ENCODE measurements around the gene LRRC15.

The LRRC15 gene

GRCh38 chr3:194404365-194405140 lies 35.0 kb upstream of the LRRC15 start:
- no peak overlapping the region for H3K4me2 ChIP-seq (ENCODE audit: low read length)
- no peak overlapping the region for H3K18ac ChIP-seq (ENCODE audit: low read length)
- no peaks in the 10 kb centered on the region for H3K27me3 ChIP-seq (ENCODE audit: insufficient read depth, low read length)
- H4K8ac ChIP-seq (ENCODE audit: low read depth, low read length) = no peak overlapping the region
- H2BK5ac ChIP-seq (ENCODE audit: low read depth, low read length, poor library complexity) = no peak overlapping the region
- H3K27ac ChIP-seq (ENCODE audit: low read depth, low read length) = no peak overlapping the region
- peak in 1 of 2 donors; percentile 85 for DNase-seq
- no peaks in the 10 kb centered on the region for H3K79me2 ChIP-seq (ENCODE audit: control insufficient read depth, insufficient read depth, low read length, poor library complexity)
- H3K4ac ChIP-seq (ENCODE audit: low read depth, low read length) = no peak overlapping the region
- H3K4me3 ChIP-seq (ENCODE audit: low read depth, low read length) = no peak overlapping the region
- no peak overlapping the region for H3K9ac ChIP-seq (ENCODE audit: low read length)
- H3K23ac ChIP-seq (ENCODE audit: low read length) = no peak overlapping the region
- no peak overlapping the region for H4K91ac ChIP-seq (ENCODE audit: low read depth, low read length)
- H4K12ac ChIP-seq (ENCODE audit: low read depth, low read length) = no peak overlapping the region
- no peak overlapping the region for H2BK12ac ChIP-seq (ENCODE audit: low read length)
- WGBS (ENCODE audit: extremely low coverage, insufficient coverage, insufficient read length) = 100% methylated on average over 1 of the region's 10 CpGs
- H2BK120ac ChIP-seq (ENCODE audit: insufficient read depth, low read length, poor library complexity) = no peak overlapping the region
- no peaks in the 10 kb centered on the region for H3K9me3 ChIP-seq (ENCODE audit: insufficient read depth, low read depth, low read length)
- no peaks in the 10 kb centered on the region for H3K79me1 ChIP-seq (ENCODE audit: low read length)
- no peak overlapping the region for H3K14ac ChIP-seq (ENCODE audit: low read length)
- no peak overlapping the region for H2AK5ac ChIP-seq (ENCODE audit: low read length)
- H2AFZ ChIP-seq (ENCODE audit: insufficient read depth, low read length, poor library complexity) = no peak overlapping the region
- H3K4me1 ChIP-seq (ENCODE audit: control insufficient read depth in 1 of 2, insufficient read depth in 2 of 2, low read length in 2 of 2) = no peaks in the 10 kb centered on the region
- peaks cover 4% of the 10 kb centered on the region in 2 experiments for H3K36me3 ChIP-seq (ENCODE audit: control insufficient read depth in 1 of 2, insufficient read depth in 2 of 2, low read length in 2 of 2)

- Histone ChIP-seq H2BK5ac (ENCODE audit: low read depth, low read length, poor library complexity) (no peak overlapping the region), H3K18ac (ENCODE audit: low read length) (no peak overlapping the region), H3K23ac (ENCODE audit: low read length) (no peak overlapping the region), H3K9me3 (ENCODE audit: insufficient read depth, low read depth, low read length) (no peaks in the 10 kb centered on the region), H3K4me2 (ENCODE audit: low read length) (no peak overlapping the region), H2AFZ (ENCODE audit: insufficient read depth, low read length, poor library complexity) (no peak overlapping the region), H3K27ac (ENCODE audit: low read depth, low read length) (no peak overlapping the region), H3K27me3 (ENCODE audit: insufficient read depth, low read length) (peaks cover 4% of the 10 kb centered on the region), H3K4me1 (ENCODE audit: control insufficient read depth in 1 of 2, insufficient read depth in 2 of 2, low read length in 2 of 2) (no peaks in the 10 kb centered on the region), H3K4me3 (ENCODE audit: low read depth, low read length) (no peak overlapping the region), H4K91ac (ENCODE audit: low read depth, low read length) (no peak overlapping the region), H3K79me1 (ENCODE audit: low read length) (no peaks in the 10 kb centered on the region), H4K12ac (ENCODE audit: low read depth, low read length) (no peak overlapping the region), H2AK5ac (ENCODE audit: low read length) (no peak overlapping the region), H2BK12ac (ENCODE audit: low read length) (no peak overlapping the region), H3K14ac (ENCODE audit: low read length) (no peak overlapping the region), H4K8ac (ENCODE audit: low read depth, low read length) (no peak overlapping the region), H2BK120ac (ENCODE audit: insufficient read depth, low read length, poor library complexity) (no peak overlapping the region), H3K79me2 (ENCODE audit: control insufficient read depth, insufficient read depth, low read length, poor library complexity) (no peaks in the 10 kb centered on the region), H3K9ac (ENCODE audit: low read length) (no peak overlapping the region), H3K4ac (ENCODE audit: low read depth, low read length) (no peak overlapping the region), H3K36me3 (ENCODE audit: control insufficient read depth in 1 of 2, insufficient read depth in 2 of 2, low read length in 2 of 2) (peaks cover 1 to 2% of the 10 kb centered on the region in 2 experiments)
- no CpG with 5 or more reads among the region's 8 CpGs for WGBS (ENCODE audit: extremely low coverage, insufficient coverage, insufficient read length)
- DNase-seq = no peak
These were observed 32.4 kb upstream of the LRRC15 start for GRCh38 chr3:194401868-194402329.

DNA sequence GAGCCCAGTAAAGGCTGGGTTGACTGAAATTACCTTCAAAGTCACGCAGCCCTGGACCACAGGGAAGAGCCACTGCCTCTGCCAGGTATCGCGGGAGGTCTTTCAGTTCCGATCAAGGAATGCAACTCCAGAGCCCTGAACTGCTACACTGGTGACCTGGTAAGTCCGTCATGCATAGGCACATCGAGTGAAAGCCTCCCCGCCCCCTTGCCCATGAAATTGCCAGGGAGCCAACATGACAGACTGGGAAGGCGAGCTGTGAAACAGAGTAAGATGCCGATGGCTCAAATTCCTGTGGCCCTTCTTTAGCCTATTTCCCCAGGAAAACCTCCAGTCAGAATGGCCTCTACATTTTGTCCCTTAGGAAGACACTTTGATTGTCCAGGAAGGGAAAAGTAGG lies 31.8 kb upstream of the LRRC15 start:
- WGBS (ENCODE audit: extremely low coverage, insufficient coverage, insufficient read length) = no CpG with 5 or more reads among the region's 9 CpGs
- Histone ChIP-seq H3K9ac (ENCODE audit: low read length) (no peak overlapping the region), H3K4me3 (ENCODE audit: low read depth, low read length) (no peak overlapping the region), H3K79me2 (ENCODE audit: control insufficient read depth, insufficient read depth, low read length, poor library complexity) (no peaks in the 10 kb centered on the region), H4K91ac (ENCODE audit: low read depth, low read length) (no peak overlapping the region), H2BK12ac (ENCODE audit: low read length) (no peak overlapping the region), H3K23ac (ENCODE audit: low read length) (no peak overlapping the region), H3K9me3 (ENCODE audit: insufficient read depth, low read depth, low read length) (no peaks in the 10 kb centered on the region), H2BK5ac (ENCODE audit: low read depth, low read length, poor library complexity) (no peak overlapping the region), H2AK5ac (ENCODE audit: low read length) (no peak overlapping the region), H3K27ac (ENCODE audit: low read depth, low read length) (no peak overlapping the region), H2AFZ (ENCODE audit: insufficient read depth, low read length, poor library complexity) (no peak overlapping the region), H3K14ac (ENCODE audit: low read length) (no peak overlapping the region), H3K4me2 (ENCODE audit: low read length) (no peak overlapping the region), H3K79me1 (ENCODE audit: low read length) (no peaks in the 10 kb centered on the region), H3K27me3 (ENCODE audit: insufficient read depth, low read length) (peaks cover 6% of the 10 kb centered on the region), H4K8ac (ENCODE audit: low read depth, low read length) (no peak overlapping the region), H4K12ac (ENCODE audit: low read depth, low read length) (no peak overlapping the region), H3K4ac (ENCODE audit: low read depth, low read length) (no peak overlapping the region), H2BK120ac (ENCODE audit: insufficient read depth, low read length, poor library complexity) (no peak overlapping the region), H3K18ac (ENCODE audit: low read length) (no peak overlapping the region), H3K4me1 (ENCODE audit: control insufficient read depth in 1 of 2, insufficient read depth in 2 of 2, low read length in 2 of 2) (no peaks in the 10 kb centered on the region), H3K36me3 (ENCODE audit: control insufficient read depth in 1 of 2, insufficient read depth in 2 of 2, low read length in 2 of 2) (peaks cover 1 to 2% of the 10 kb centered on the region in 2 experiments)
- DNase-seq = no peak

GRCh38 chr3:194399874-194400411 lies 30.4 kb upstream of the LRRC15 start:
- no peak overlapping the region for H2BK5ac ChIP-seq (ENCODE audit: low read depth, low read length, poor library complexity)
- H2BK120ac ChIP-seq (ENCODE audit: insufficient read depth, low read length, poor library complexity) = no peak overlapping the region
- no peak overlapping the region for H3K23ac ChIP-seq (ENCODE audit: low read length)
- H3K9ac ChIP-seq (ENCODE audit: low read length) = no peak overlapping the region
- H3K14ac ChIP-seq (ENCODE audit: low read length) = no peak overlapping the region
- H2AK5ac ChIP-seq (ENCODE audit: low read length) = no peak overlapping the region
- H3K27ac ChIP-seq (ENCODE audit: low read depth, low read length) = no peak overlapping the region
- no peak overlapping the region for H4K8ac ChIP-seq (ENCODE audit: low read depth, low read length)
- H3K27me3 ChIP-seq (ENCODE audit: insufficient read depth, low read length) = peaks cover 6% of the 10 kb centered on the region
- no peaks in the 10 kb centered on the region for H3K4me1 ChIP-seq (ENCODE audit: control insufficient read depth in 1 of 2, insufficient read depth in 2 of 2, low read length in 2 of 2)
- no peak overlapping the region for H3K4me3 ChIP-seq (ENCODE audit: low read depth, low read length)
- no peak overlapping the region for H3K18ac ChIP-seq (ENCODE audit: low read length)
- H3K4me2 ChIP-seq (ENCODE audit: low read length) = no peak overlapping the region
- no peaks in the 10 kb centered on the region for H3K9me3 ChIP-seq (ENCODE audit: insufficient read depth, low read depth, low read length)
- H4K12ac ChIP-seq (ENCODE audit: low read depth, low read length) = no peak overlapping the region
- DNase-seq = no peak
- H3K36me3 ChIP-seq (ENCODE audit: control insufficient read depth in 1 of 2, insufficient read depth in 2 of 2, low read length in 2 of 2) = peaks cover 0 to 1% of the 10 kb centered on the region in 2 experiments
- no peak overlapping the region for H2AFZ ChIP-seq (ENCODE audit: insufficient read depth, low read length, poor library complexity)
- H3K79me1 ChIP-seq (ENCODE audit: low read length) = no peaks in the 10 kb centered on the region
- H3K4ac ChIP-seq (ENCODE audit: low read depth, low read length) = no peak overlapping the region
- no peak overlapping the region for H2BK12ac ChIP-seq (ENCODE audit: low read length)
- no peaks in the 10 kb centered on the region for H3K79me2 ChIP-seq (ENCODE audit: control insufficient read depth, insufficient read depth, low read length, poor library complexity)
- H4K91ac ChIP-seq (ENCODE audit: low read depth, low read length) = no peak overlapping the region
- WGBS (ENCODE audit: extremely low coverage, insufficient coverage, insufficient read length) = no CpG with 5 or more reads among the region's 15 CpGs

Measured in trophoblast cell (in vitro differentiated cells and primary cell).